ENCODE results near the gene ZNF516. TPM values are rescaled to one million over a fixed set of nuclear protein-coding genes. Genes with fewer than 3 reads are reported as not detected.

The ZNF516 gene
- total RNA-seq, 3 donors from 2014 or later: 22.0 to 47.9 (median 23.2) TPM

DNA sequence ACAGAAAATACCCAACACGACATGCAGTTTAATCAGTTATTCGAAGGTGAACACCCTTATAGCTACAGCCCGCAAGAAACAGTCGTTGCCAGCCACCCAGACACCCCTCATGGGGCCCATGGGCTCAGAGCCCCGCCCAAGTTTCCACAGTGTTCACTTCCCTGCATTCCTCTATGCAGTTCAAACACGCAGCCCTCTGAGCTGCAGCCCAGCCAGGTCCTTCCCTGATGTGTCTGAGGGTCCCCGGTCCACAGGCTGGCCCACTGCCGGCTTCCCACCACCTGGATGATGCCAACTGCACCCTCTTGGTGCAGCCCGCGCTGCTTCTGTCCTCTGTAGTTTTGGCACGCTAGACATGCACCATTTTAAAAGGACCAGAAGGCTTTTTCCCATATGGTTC, 87.4 kb downstream of the ZNF516 start:
- no peaks in the 10 kb centered on the region for H3K4me1 ChIP-seq (ENCODE audit: low read depth)
- no peaks in the 10 kb centered on the region for H3K9me3 ChIP-seq
- H3K36me3 ChIP-seq (ENCODE audit: low read depth): no peaks in the 10 kb centered on the region
- no peak overlapping the region for H3K4me3 ChIP-seq
- DNase-seq (no peak), ATAC-seq (no peak)
- intact Hi-C loops (cut with DNase I, micrococcal nuclease): no loop called here
- TF ChIP-seq, protein P1, sequence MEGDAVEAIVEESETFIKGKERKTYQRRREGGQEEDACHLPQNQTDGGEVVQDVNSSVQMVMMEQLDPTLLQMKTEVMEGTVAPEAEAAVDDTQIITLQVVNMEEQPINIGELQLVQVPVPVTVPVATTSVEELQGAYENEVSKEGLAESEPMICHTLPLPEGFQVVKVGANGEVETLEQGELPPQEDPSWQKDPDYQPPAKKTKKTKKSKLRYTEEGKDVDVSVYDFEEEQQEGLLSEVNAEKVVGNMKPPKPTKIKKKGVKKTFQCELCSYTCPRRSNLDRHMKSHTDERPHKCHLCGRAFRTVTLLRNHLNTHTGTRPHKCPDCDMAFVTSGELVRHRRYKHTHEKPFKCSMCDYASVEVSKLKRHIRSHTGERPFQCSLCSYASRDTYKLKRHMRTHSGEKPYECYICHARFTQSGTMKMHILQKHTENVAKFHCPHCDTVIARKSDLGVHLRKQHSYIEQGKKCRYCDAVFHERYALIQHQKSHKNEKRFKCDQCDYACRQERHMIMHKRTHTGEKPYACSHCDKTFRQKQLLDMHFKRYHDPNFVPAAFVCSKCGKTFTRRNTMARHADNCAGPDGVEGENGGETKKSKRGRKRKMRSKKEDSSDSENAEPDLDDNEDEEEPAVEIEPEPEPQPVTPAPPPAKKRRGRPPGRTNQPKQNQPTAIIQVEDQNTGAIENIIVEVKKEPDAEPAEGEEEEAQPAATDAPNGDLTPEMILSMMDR (IDR thresholded peaks at IDR 0.05): no peak

DNA sequence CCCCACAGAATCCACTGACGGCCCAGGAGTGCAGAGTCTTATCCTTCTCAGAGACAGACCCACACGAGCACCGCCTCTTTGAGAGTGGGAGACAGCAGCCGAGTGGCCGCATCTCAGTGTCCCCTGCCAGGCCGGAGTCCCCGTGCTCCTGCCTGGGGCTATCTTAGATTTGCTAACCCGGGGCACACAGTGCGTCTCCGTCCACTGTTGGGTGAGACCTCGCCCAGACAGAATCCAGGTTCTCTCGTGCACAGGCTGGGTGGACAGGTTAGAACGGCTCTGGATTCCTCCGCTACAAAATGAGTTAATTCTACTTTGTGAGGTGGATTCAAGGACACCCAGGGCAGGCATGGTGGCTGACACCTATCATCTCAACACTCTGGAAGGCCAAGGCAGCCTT, 88.3 kb downstream of the ZNF516 start:
- H3K36me3 ChIP-seq (ENCODE audit: low read depth): no peaks in the 10 kb centered on the region
- no peaks in the 10 kb centered on the region for H3K9me3 ChIP-seq
- intact Hi-C loops (cut with DNase I, micrococcal nuclease): no loop called here
- H3K4me1 ChIP-seq (ENCODE audit: low read depth): no peaks in the 10 kb centered on the region
- DNase-seq (no peak), ATAC-seq (no peak)
- TF ChIP-seq, protein P1 (IDR thresholded peaks at IDR 0.05): no peak
- H3K4me3 ChIP-seq: no peak overlapping the region

DNA sequence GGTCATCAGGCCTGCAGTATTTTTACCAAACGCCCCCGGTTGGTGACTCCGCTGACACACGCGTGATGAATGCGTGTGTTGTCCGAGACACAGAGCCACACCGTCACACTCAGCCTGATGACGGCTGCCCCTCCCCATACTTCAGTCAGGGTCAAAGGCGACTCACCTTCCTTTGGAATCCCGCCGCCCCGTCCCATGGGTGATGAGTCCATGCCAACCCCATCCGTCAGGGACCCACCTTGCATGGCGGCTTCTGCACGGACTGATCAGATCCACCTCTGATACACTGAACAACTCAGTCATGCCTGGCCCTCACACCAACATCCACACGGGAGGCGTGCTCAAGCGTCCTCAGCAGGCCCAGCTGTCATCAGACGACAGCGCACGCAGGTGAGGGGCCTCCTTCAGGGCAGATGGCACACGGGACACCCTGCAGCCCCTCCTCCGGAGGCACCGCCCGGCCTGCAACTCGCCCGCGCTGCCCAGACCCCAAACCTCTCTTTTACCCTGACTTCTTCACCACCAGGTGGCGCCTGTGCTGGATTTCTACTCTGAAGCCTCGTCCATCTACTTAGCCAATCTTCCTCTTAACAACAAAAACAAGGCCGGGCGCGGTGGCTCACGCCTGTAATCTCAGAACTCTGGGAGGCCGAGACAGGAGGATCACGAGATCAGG, 89.2 kb downstream of the ZNF516 start:
- Histone ChIP-seq H3K4me3 (no peak overlapping the region), H3K4me1 (ENCODE audit: low read depth) (no peaks in the 10 kb centered on the region), H3K36me3 (ENCODE audit: low read depth) (no peaks in the 10 kb centered on the region), H3K9me3 (no peaks in the 10 kb centered on the region)
- DNase-seq: peak in 2 of 3 donors; percentile 49 to 71
- intact Hi-C loops (cut with DNase I, micrococcal nuclease): no loop called here
- peak; percentile 53 for ATAC-seq
- TF ChIP-seq, protein P1 (IDR thresholded peaks at IDR 0.05): peak; percentile 23

DNA sequence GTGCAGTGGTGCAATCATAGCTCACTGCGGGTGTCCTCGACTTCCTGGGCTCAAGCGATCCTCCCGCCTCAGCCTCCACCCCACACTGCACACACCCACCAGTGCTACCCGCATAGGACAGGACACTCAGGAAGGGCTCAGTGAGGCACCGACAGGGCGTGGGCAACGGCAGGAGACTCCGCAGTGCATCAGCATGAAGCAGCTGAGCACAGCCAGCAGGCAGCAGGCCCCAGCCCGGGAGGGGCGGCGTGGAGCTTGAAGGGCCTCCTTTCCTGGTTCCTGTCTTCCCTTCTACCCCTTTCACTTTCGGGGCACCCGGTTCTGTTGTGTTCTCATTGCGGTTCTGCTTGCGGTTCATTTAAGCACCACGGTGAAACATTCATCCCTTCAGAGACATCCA, 89.8 kb downstream of the ZNF516 start:
- Histone ChIP-seq H3K4me3 (no peak overlapping the region), H3K4me1 (ENCODE audit: low read depth) (no peaks in the 10 kb centered on the region), H3K36me3 (ENCODE audit: low read depth) (no peaks in the 10 kb centered on the region), H3K9me3 (no peaks in the 10 kb centered on the region)
- intact Hi-C loops (cut with DNase I, micrococcal nuclease): no loop called here
- TF ChIP-seq, protein P1 (IDR thresholded peaks at IDR 0.05): no peak
- ATAC-seq (no peak), DNase-seq (no peak)

DNA sequence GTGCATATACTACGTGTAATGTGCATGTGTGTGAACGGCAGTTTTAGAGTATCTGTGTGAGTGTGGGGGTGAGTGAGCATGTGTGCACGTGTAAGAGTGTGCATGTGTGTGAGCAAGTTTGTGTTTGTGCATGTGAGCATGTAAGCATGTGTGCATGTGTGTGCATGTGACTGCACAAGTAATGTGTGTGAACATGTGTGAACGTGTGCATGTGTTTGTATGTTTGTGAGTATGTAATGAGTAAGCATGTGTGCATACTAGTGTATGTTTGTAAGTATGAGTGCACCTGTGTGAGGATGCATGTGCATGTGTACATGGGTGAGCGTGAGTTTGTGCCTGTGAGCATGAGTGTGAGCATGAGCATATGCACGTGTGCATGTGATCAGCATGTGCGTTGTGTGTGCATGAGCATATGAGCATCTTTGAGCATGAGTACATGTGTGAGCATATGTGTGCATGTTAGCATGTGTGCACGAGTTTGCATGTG, 90.7 kb downstream of the ZNF516 start:
- H3K36me3 ChIP-seq (ENCODE audit: low read depth): no peaks in the 10 kb centered on the region
- ATAC-seq (no peak), DNase-seq (no peak)
- H3K9me3 ChIP-seq: no peaks in the 10 kb centered on the region
- TF ChIP-seq, protein P1 (IDR thresholded peaks at IDR 0.05): no peak
- no peak overlapping the region for H3K4me3 ChIP-seq
- no peaks in the 10 kb centered on the region for H3K4me1 ChIP-seq (ENCODE audit: low read depth)
- intact Hi-C loops (cut with DNase I, micrococcal nuclease): no loop called here
